Dermis blood vessel endothelial cell (primary cell): ENCODE measurements around the gene DCLK1. TPM values are rescaled to one million over a fixed set of nuclear protein-coding genes. Genes with fewer than 3 reads are reported as not detected.
"Not testable (repeated sequence)": the region's sequence is repeated elsewhere in the genome, so short reads cannot be mapped to it uniquely, and the experiment has no call there.

Source experiments
- DNase-seq: peaks from one replicate; pipeline ENCODE4 v3.0.0; 2010
- total RNA-seq: library from RNA; depleted of rRNA; stranded (reverse); fragments of >200 nt; gene quantifications from 2 replicates; pipeline ENCODE4 v1.2.3, GENCODE V29; 2014

Gene DCLK1
- total RNA-seq, 1 donor from 2014 or later = 38.1 TPM

GRCh38 chr13:36031490-36031889 is 99.7 kb downstream of the DCLK1 start:
- no peak for DNase-seq

GRCh38 chr13:36030670-36031331 is 100.4 kb downstream of the DCLK1 start:
- DNase-seq = peak; percentile 39

- no peak for DNase-seq
Measured at GRCh38 chr13:36029166-36029565, 102.0 kb downstream of the DCLK1 start.

- DNase-seq = no peak
Measured at GRCh38 chr13:36028359-36029025, 102.7 kb downstream of the DCLK1 start.

GRCh38 chr13:36026531-36026930 is 104.7 kb downstream of the DCLK1 start:
- no peak for DNase-seq

GRCh38 chr13:36014763-36015162 is 116.4 kb downstream of the DCLK1 start:
- no peak for DNase-seq

- no peak for DNase-seq
Measured at GRCh38 chr13:36006894-36007675, 124.1 kb downstream of the DCLK1 start.

- DNase-seq = no peak
Measured at GRCh38 chr13:36006347-36006746, 124.8 kb downstream of the DCLK1 start.

GRCh38 chr13:36001561-36001960 is 129.6 kb downstream of the DCLK1 start:
- no peak for DNase-seq

DNA sequence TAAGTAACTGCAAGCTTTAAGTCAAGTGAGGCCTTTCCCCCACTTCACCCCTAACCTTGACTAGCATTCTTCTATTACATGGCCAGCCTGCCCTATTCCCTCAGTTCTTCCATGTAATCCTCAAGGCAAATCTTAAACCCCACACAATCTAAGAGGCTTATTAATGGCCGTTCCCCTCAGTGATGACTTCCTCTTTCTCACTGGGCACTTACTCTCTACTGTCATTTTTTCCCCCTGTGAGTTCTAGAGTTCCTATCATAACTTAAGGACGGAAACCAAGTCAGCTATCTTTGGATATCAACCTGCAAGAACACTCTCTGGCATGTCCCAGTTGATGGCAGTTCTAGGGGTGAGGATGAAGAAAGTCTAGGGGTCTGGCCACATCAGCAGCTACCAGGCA is 131.2 kb downstream of the DCLK1 start:
- no peak for DNase-seq

DNA sequence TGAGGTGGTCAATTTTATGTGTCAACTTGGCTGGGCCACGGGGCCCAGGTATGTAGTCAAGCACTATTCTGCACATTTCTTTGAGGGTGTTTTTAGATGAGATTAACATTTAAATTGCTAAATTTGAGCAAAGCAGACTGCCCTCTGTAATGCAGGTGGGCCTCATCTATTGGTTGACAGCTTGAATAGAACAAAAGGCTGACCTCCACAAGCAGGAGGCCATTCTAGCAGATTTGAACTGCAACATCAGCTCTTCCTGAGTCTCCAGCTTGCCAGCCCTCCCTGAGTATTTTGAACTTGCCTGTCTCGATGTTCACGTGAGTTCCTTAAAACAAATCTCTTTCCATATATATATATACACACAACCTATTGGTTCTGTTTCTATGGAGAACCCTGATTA is 134.8 kb downstream of the DCLK1 start:
- DNase-seq = no peak

- DNase-seq = no peak
Measured at GRCh38 chr13:35995136-35995535, 136.0 kb downstream of the DCLK1 start.

DNA sequence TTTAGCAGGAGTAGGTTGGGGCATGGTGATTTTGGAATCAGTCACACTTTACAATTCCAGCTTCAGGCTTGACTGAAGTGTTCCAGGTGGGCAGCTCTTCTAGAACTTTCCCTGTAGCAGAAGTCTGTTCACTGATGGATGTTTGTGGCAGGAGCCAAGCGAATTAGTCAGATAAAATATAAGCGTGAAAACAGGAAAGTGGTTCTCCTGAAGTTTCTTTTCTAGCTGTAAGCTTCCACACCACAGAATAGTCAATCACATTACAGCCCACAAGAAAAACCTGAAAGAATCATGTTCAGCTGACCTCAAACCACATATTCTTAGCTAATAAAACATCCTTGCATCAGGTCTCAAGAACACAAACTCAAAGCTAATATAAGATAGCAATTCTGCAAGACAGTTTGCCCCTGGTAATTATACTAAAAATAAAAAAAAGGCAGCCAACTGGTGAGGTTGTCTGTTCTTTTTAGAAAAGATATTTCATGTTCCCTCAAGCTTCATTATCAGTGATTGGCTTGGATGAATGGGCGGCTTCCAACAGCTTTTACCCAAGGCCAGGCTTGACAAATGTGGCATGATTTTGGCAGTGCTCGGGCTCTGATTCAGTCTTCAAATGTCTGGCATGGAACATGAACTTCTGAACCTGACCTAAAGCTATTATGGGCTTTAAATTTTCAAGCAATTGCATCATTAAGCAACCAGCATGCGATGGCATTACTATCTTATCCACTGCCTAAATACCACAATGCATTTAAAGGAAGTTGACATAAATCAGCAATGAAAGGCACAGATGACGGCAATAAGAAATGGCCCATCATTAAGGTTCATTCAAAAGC is 136.8 kb downstream of the DCLK1 start:
- no peak for DNase-seq

- no peak for DNase-seq
Measured at GRCh38 chr13:35993686-35994085, 137.5 kb downstream of the DCLK1 start.

DNA sequence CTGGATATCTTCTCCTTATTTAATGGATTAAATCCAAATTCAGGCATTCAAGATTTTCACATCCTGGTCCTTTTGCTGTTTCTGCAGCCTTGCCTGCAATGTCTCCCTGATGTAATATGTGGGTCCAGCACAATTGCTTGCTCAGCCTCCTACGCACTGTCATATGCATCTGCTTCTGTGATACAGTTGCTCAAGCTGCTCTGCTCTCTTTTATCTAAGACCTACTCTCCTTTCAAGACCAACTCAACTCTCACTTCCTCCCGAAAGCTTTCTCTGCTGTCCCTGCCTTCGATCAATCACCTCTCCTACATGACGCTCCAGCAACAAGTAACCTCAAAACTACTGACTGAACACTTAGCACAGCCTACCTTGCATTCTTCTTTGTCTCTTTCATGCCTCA is 138.2 kb downstream of the DCLK1 start:
- no peak for DNase-seq

GRCh38 chr13:35990196-35990595 is 141.0 kb downstream of the DCLK1 start:
- DNase-seq = no peak

DNA sequence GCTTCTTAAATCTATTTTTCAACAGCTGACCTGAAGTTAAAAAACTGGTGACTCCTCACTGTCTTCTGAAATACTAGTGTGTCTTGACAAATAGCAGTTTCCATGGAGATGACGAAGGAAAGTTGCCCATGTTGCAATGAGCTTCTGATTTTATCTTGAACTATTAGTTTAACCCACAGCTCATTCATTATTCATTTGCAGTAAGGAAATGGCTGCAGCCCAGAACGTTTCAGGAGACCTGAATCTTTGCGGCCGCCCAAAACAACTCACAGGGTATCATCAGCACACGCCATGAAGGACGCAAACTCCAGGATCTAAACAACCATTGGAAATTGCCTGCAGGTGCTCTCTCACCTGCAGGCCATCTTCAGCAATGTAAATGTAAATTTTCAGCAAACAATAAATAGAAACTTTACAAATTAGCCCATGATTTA is 142.5 kb downstream of the DCLK1 start:
- no peak for DNase-seq

DNA sequence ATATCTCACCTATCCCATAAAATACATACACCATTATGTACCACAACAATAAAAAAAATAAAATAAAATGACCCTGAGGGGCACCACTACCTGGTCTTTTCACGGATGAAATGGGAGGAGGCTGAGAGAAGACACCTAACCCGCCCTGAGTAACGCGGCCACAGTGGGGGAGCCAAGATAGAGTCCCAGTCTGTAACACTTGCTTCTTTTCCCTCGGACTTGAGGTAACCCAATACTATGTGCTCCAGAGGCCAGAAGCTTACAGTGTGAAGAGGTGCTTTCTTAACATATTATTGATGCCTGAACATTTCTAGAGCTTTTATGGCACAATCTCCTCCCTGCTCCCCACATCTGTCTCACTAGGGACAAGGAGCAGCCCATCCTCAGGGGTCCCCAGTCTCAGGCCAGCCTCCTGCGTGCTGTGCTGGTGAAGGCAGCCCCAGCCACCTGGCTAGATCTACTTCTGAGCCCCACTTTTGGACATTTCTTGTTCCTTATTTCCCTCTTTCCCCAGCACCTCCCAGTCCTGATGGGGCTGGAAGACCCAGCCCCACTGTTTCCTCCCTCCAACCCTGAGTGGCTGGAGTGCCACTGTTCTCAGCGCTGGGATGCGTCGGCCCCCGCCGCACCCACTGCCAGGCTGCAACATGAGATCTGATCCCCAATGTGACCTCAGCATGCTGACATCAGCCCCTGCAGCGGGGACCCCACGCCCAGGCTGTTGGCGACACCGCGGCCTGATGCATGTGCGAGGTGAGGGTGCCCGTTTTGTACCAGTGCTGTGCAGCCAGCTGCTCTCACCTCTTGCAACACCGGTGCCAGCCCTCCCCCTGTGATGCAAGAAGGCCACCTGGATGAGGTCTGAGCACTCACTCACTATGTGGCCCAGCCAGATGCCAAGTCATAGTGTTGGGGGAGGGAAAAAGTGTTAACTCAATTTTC is 143.3 kb downstream of the DCLK1 start:
- no peak for DNase-seq

- DNase-seq = no peak
Measured at GRCh38 chr13:35984776-35985453, 146.3 kb downstream of the DCLK1 start.

DNA sequence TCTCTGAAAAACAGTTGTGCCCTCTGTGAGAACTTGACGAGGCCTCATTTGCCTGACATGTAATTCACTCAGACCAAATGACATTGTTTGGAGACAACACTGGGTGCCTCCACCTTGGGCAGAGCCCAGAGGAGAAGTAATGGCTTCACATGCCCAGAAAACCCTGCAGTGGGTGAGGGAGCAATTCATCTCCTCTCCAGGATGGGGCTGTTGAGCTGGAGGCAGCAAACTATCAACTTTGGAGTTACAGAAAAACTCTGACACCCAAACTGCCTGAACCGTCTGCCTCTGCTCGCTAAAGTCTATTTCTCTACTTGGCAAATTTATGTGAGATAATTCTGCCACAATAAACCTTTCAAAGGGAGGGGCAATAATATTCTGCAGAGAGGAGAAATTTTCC is 146.9 kb downstream of the DCLK1 start:
- no peak for DNase-seq

DNA sequence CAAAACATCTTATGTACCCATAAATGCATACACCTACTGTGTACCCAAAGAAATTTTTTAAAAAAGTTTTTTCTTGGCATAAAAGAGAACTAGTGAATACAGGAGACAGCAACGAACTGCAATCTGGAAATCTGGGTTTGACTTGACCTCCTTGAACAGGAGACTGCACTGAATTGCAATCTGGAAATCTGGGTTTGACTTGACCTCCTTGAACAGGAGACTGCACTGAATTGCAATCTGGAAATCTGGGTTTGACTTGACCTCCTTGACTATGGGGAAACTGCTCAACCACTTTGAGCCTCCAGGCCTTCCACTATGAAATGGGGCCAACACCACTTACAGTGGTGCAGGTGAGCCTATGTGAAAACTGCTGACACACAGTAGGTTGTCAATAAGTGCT is 147.5 kb downstream of the DCLK1 start:
- DNase-seq = not testable (repeated sequence)
